DND-41 (cell line): Measurements from ENCODE around the gene ANO9.

ENCODE experiments used
- EZH2 ChIP-seq: IDR thresholded peaks from 3 replicates; pipeline ENCODE4 v1.6.1; 2012; ENCODE audit warnings: borderline replicate concordance, low read depth, mild to moderate bottlenecking, moderate library complexity, low read length, inconsistent platforms; ENCODE audit not compliant: severe bottlenecking
- TF ChIP-seq, protein P1 (sequence below): IDR thresholded peaks from 2 replicates; pipeline ENCODE4 v1.5.1; 2012; ENCODE audit warnings: borderline replicate concordance, low read length, moderate library complexity, mild to moderate bottlenecking; ENCODE audit not compliant: poor library complexity, severe bottlenecking; ENCODE audit errors: extremely low read depth

DNA sequence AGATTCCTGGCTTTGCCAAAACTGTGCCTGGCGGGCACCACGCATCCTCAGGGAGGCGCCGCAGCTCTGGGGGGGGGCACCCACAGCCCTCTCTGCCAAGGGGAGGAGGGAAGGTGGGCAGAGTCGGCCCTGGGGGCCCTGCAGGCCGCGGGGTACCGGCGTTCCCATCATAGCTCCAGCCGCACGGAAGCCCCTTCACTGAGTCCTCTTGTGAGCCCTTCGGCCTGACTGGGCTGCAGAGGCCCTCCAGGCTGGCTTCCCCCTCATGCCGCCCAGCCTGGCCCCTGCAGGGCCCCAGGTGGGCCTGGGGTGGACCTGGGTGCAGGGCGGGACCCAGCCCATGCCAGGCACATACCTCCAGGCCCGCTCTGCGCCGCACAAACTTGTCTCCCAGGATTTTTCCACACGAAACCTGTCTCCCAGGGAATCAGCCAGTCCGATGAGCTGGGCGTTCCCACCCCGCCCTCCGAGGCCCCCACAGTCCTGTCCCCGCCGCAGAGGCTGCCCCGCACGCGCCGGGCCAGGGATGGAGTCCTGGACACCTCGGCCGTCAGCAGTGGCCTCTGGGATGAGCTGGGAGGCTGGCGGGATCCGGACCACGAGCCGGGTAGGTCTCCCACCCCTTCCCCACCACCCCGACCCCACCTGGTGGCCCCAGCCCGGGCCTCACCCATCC is 49.6 kb downstream of the ANO9 start:
- TF ChIP-seq, protein P1, sequence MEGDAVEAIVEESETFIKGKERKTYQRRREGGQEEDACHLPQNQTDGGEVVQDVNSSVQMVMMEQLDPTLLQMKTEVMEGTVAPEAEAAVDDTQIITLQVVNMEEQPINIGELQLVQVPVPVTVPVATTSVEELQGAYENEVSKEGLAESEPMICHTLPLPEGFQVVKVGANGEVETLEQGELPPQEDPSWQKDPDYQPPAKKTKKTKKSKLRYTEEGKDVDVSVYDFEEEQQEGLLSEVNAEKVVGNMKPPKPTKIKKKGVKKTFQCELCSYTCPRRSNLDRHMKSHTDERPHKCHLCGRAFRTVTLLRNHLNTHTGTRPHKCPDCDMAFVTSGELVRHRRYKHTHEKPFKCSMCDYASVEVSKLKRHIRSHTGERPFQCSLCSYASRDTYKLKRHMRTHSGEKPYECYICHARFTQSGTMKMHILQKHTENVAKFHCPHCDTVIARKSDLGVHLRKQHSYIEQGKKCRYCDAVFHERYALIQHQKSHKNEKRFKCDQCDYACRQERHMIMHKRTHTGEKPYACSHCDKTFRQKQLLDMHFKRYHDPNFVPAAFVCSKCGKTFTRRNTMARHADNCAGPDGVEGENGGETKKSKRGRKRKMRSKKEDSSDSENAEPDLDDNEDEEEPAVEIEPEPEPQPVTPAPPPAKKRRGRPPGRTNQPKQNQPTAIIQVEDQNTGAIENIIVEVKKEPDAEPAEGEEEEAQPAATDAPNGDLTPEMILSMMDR, result no peak
- no peak for TF ChIP-seq EZH2
